Middle frontal gyrus (tissue), 1 donor: ENCODE data around the gene HERC5.
"Not testable (repeated sequence)": the region's sequence is repeated elsewhere in the genome, so short reads cannot be mapped to it uniquely, and the experiment has no call there.

Source experiments
- DNase-seq: peaks from one replicate; pipeline ENCODE4 v3.0.0-alpha.2; 2015; ENCODE audit warnings: low spot score; ENCODE audit errors: extremely low spot score

HERC5 gene

GRCh38 chr4:88522702-88523324 is 65.9 kb downstream of the HERC5 start:
- DNase-seq: no peak

GRCh38 chr4:88523325-88524129 is 66.6 kb downstream of the HERC5 start, which contains the start of gene PYURF:
TSS of gene PYURF (minus strand) at chr4:88523776. CDS start at chr4:88523700, 76 bp downstream.
- peak; percentile 90 for DNase-seq

GRCh38 chr4:88524171-88524570 is 67.3 kb downstream of the HERC5 start:
- DNase-seq: no peak

- DNase-seq: no peak
These were observed 69.4 kb downstream of the HERC5 start for GRCh38 chr4:88526221-88526815.

GRCh38 chr4:88527787-88528186 is 70.9 kb downstream of the HERC5 start:
- DNase-seq: no peak

GRCh38 chr4:88528861-88529260 is 71.9 kb downstream of the HERC5 start:
- DNase-seq: no peak

GRCh38 chr4:88531549-88531948 is 74.6 kb downstream of the HERC5 start:
- no peak for DNase-seq

- DNase-seq: no peak
These were observed 76.3 kb downstream of the HERC5 start for GRCh38 chr4:88533088-88533790.

GRCh38 chr4:88533937-88534750 is 77.2 kb downstream of the HERC5 start:
- DNase-seq: no peak

GRCh38 chr4:88535090-88535755 is 78.3 kb downstream of the HERC5 start:
- no peak for DNase-seq

GRCh38 chr4:88537709-88538108 is 80.8 kb downstream of the HERC5 start:
- no peak for DNase-seq

GRCh38 chr4:88539322-88540068 is 82.6 kb downstream of the HERC5 start:
- DNase-seq: not testable (repeated sequence)

GRCh38 chr4:88549815-88550214 is 92.9 kb downstream of the HERC5 start:
- no peak for DNase-seq
